Activated CD8-positive, alpha-beta memory T cell treated with anti-CD3 and anti-CD28 coated beads, Interleukin-2, amount 50 U/mL, for 24 hours (primary cell): ENCODE measurements around the gene TIMELESS.
"Not testable (repeated sequence)": the region's sequence is repeated elsewhere in the genome, so short reads cannot be mapped to it uniquely, and the experiment has no call there.

Experiments
- DNase-seq: peaks from one replicate; pipeline ENCODE4 v3.0.0-alpha.2; 2020; ENCODE audit errors: extremely low read depth

TIMELESS gene

DNA sequence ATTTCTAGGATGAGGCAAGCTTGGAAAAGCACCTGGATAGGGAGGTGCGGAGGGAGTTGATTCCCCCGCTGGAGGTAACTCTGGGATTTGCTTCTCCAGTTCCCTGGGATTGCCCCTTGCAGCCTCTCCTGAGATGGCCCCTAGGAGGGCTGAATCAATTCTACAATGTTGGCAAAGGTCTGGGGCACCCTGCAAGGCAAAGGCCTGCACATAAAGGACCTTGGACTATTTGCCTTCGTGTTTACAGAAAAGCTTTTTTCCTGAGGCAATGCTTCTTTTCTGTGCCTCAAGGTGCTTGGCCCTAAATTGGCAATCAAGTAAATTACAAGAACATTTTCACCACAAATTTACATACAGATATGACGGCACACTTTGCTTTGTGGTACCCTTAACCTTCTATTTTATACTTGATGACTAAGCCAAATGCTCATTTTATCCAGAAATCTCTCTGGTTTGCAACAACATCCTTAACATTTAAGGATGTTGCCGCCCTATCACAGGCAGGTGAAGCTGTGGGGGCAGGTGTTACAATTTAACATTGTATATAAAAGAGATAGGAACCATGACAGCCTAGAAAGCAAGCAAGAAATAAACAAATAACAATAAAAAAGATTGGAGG, 40.3 kb downstream of the TIMELESS start:
- no peak for DNase-seq

DNA sequence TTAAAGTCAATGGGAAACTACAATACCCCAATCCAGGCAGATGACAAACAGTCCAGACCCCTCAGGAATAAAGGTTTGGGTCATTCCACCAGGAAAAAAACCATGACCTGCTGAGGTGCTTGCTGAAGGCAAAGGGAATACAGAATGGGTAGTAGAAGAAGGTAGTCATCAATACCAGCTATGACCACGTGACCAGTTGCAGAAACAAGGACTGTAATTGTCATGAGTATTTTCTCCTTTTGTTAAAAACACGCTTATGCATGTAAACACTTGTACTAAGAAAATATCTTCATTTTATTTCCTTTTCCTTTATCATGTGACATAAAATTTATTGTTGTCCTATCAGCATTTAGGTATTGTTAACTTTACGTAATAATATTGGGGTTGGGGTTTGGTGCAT, 45.0 kb downstream of the TIMELESS start:
- DNase-seq = not testable (repeated sequence)

DNA sequence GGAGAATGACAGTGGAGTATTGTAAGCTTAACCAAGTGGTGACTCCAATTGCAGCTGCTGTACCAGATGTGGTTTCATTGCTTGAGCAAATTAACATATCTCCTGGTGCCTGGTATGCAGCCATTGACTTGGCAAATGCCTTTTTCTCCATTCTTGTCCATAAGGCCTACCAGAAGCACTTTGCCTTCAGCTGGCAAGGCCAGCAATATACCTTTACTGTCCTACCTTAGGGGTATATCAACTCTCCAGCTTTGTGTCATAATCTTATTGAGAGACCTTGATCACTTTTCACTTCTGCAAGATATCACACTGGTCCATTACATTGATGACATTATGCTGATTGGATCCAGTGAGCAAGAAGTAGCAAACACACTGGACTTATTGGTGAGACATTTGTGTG, 47.6 kb downstream of the TIMELESS start:
- not testable (repeated sequence) for DNase-seq

DNA sequence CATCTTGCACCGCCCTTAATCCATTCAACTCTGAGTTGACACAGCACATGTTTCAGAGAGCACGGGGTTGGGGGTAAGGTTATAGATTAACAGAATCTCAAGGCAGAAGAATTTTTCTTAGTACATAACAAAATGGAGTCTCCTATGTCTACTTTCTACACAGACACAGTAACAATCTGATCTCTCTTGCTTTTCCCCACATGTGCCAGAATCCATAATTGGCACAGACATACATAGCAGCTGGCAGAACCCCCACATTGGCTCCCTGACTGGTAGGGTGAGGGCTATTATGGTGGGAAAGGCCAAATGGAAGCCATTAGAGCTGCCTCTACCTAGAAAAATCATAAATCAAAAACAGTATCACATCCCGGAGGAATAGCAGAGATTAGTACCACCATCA, 48.1 kb downstream of the TIMELESS start:
- DNase-seq = not testable (repeated sequence)

DNA sequence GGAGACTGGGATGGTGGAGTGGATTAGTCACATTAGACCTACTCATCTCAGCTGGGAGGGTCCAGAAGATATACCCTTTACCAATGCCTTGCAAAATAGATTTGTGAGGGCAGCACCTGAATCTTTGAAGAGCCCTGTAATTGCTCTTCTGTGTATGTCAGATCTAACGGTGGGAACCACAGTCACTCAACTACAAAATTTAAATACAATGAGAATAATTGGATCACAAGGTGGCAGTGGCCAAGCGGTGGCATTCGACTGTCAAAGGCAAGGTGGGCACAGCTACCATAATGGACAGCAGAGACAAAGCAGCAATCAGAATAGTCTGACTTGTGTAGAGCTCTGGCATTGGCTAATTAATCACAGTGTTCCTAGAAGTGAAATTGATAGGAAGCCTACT, 49.8 kb downstream of the TIMELESS start:
- DNase-seq = not testable (repeated sequence)

DNA sequence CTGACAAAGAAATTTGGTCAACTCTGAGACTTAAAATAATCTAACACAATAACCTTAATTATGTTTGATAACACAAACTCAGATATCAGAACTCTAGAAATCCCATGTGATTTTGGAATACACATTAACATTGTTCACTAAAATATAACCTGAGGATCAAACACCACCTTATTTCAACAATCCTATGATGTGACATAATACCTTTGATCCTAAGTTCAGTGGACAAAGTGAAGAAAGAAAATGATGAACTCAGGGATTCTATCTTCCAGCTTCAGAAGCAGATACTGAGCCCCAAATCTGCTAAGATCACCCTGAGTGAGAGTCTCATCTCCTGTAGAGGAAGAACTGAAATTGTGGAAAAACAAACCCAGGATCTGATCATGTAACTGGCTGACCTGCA, 50.9 kb downstream of the TIMELESS start:
- no peak for DNase-seq

DNA sequence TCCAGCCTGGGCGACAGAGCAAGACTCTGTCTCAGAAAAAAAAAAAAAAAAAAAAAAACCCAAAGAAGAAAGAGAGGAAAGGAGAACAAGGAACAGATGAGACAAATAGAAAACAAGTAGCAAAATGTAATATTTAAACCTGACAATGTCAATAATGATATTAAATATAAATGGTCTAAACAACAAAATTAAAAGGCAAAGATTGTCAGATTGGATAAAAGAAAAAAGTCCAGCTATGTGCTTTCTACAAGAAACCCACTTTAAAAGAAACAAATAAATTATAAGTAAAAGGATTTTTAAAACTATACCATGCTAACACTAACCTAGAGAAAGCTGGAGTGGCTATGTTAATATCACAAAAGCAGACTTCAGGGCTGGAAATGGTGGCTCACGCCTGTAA, 56.9 kb downstream of the TIMELESS start:
- DNase-seq = no peak

DNA sequence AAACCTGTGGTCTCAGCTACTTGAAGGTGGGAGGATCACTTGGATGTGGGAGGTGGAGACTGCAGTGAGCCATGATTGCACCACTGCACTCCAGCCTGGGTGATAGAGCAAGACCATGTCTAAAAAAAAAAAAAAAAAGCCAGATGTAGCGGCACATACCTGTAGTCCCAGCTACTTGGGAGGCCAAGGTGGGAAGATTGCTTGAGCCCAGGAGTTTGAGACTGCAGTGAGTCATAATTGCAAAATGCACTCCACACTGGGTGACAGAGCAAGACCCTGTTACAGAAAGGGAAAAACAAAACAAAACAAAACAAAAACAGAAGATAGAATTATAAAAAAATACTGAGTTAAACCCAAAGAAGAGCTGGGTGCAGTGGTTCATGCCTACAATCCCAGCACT, 57.5 kb downstream of the TIMELESS start:
- DNase-seq = no peak

DNA sequence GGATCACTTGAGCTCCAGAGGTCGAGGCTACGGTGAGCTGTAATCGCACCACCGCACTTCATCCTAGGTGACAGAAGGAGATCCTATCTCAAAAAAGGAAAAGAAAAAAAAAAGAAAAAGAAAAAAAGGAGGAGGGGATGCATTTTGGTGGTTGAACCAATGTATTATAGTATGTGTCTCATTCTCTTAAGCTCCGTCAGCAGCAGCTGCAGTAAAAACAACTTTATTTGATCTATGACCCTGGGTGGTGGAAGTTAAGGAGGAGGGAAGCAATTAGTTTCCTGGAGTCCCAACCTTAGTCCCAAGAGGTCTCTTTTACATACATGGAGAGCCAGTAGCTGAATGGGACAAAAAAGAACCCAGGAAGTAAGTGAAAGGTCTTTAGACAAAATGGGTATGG, 59.8 kb downstream of the TIMELESS start:
- DNase-seq = no peak

DNA sequence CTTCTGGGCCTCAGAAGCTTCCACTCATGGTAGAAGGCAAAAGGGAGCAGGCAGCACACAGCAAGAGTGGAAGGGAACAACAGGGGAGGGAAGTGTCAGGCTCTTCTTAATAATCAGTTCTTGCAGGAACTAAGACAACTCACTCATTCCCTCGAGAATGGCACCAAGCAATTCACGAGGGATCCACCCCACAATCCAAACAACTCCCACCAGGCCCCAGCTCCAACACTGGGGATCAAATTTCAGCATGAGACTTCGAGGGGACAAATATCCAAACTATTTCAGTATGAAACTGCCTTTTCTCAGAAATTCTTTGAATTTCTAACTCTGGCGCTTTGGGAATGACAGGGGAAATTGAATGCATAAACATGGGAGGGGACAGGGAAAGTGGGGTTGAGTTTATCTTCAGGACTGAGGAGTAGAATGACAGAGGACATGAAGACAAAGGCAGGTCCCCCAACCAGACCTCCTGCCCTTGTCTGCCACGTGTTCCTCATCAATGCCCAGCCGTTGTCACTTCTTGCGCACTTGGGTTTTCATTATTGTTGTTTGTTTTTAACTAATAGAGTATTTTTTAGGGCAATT, 62.0 kb downstream of the TIMELESS start:
- DNase-seq = no peak

DNA sequence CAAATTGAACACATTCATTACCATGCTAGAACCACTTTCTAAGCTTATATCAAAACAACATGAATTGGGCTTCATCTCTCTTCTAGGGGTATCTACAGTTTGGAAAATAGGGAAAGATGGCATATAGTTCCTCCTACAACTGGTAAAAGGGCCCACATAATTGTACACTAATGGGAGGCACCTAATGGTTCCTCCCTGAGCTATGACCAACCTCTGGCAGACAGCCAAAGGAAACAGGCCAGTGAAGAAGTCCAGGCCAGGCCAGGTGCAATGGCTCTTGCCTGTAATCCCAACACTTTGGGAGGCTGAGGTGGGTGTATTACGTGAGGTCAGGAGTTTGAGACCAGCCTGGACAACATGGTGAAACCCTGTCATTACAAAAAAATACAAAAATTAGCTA, 63.4 kb downstream of the TIMELESS start:
- DNase-seq = no peak

DNA sequence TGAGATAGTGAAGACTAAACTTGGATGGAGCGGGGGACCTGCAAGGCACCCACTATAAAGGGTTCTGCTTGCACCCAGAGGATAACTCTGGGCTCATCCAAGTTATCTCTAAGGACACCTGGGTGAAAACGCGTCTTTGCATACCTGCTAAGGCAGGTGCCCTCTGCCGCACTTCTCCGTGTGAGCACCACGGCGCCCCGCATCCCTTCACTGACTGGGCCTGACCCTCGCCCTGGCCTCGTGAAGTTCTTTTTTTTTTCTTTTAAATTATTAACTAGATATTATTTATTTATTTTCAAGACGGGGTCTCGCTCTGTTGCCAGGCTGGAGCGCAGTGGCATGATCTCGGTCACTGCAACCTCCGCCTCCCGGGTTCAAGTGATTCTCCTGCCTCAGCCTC, 66.6 kb downstream of the TIMELESS start:
- DNase-seq = no peak

DNA sequence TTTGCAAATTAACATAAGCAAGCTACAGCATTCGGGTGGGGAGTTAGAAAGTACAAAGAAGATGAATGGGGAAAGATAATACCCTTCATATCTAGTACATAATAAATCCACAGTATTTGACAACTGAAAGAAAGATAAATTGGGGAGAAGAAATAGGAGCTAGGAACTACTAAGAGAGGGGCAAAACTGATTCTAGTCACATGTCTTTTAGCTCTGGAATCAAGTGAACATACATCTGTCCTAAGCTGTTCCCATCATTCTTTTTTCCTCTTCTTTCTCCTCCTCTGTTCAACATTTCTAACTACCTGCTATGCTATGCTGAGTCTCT, 71.3 kb downstream of the TIMELESS start:
- DNase-seq = no peak

DNA sequence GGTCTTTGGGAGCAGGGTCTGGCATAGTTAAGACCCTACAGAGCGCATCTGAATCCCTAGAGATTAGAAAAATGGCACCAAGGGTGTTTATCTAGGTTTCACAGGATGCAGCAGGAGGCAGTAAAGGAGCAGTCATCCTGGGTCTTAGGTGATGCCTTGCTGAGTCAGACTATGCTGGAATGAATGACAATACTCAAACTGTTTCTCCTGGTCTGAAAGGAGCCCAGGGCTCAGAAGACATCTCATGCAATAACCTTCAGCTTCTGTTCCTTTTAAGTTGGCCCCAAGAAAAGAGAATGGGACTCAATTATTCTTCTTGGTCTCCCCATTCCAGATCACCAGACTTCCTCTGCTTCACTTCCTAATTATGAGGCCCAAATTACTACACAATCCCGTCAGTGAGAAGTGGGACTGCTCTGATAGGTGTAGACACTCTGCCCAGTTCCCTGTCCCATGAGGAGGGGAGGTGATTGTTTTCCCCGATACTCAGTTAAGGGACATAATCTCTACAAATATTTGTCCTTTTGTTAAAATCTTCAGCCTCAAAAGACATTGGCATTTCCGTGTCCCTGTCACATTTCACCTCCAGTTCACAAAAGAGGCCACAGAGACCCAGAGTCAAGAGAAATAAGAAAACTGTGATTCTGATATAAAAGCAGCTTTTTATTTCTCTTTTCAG, 71.8 kb downstream of the TIMELESS start:
- DNase-seq = no peak

DNA sequence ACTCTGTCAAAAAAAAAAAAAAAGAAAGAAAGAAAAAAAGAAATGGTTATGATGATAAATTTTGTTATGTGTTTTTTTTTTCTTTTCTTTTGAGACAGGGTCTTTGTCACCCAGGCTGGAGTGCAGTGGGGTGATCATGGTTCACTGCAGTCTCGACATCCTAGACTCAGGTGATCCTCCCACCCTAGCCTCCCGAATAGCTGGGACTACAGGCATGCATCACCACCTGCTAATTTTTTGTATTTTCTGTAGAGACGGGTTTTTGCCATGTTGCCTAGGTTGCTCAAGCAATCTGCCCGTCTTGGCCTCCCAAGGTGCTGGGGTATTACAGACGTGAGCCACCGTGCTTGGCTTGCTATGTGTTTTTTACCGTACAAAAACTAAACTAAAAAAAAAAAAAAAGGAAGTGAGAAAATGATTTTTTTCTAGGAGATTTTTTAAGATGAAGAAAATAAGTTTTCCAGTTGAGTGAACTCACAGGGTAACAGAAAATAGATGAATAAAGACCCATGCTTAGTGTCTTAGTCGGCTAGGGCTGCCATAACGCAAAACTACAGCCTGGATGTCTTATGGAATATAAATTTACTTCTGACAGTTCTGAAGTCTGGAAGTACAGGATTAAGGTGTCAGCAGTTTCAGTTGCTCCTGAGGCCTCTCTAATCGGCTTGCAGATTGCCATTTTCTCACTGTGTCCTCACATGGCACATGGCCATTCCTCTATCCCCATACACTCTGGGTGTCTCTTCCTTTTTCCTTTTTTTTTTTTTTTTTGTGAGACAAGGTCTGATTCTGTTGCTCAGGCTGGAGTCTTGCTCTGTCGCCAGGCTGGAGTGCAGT, 73.4 kb downstream of the TIMELESS start:
- no peak for DNase-seq

DNA sequence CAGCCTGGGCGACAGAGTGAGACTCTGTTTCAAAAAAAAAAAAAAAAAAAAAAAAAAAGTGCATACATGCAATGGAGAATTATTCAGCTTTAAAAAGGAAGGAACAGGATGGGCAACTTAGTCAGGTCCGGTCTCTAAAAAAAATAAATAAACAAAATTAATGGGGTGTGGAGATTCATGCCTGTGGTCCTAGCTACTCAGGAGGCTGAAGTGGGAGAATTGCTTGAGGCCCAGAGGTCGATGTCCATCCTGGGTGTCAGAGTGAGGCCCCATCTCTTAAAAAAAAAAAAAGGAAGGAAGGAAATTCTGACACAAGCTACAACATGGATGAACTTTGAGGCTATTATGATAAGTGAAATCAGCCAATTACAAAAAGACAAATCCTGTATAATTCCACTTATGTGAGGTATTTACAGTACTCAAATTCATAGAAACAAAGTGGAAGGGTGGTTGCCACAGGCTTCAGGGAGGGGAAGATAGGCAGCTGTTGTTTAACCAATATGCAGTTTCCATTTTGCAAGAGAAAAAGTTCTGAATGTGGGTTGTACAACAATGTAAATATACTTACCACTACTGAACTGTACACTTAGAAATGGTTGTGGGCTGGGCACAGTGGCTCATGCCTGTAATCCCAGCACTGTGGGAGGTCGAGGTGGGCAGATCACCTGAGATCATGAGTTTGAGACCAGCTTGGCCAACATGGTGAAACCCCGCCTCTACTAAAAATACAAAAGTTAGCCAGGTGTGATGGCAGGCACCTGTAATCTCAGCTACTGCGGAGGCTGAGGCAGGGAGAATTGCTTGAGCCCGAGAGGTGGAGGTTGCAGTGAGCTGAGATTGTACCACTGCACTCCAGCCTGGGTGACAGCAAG, 74.3 kb downstream of the TIMELESS start:
- DNase-seq = no peak

DNA sequence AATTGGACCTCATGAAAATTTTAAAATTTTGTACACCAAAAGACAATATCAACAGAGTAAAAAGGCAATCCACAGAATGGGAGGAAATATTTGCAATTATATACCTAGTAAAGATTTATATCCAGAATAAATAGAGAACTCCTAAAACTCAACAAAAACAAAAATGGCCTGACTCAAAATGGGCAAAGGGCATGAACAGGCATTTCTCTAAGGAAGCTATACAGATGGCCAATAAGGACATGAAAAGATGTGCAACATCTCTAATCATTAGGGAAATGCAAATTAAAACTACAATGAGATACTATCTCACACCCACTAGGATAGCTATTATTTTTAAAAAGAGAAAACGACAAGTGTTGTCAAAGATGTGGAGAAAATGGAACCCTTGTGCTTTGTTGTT, 75.7 kb downstream of the TIMELESS start:
- no peak for DNase-seq

DNA sequence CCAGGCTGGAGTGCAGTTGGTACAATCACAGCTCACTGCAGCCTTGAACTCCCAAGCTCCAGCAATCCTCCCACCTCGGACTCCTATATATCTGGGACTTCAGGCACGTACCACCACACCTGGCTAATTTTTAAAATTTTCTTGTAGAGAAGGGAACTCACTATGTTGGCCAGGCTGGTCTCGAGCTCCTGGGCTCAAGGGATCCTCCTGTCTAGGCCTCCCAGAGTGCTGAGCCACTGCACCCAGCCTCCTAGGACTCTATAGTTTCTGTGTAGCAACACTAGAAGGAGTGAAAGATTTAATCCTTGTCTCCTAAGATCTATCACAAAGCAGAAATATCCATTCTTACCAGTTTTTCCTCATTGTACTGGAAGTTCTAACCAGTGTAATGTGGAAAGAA, 82.3 kb downstream of the TIMELESS start:
- DNase-seq = no peak
